BJ (cell line): Measurements from ENCODE around the gene PTGDR2. TPM values are rescaled to one million over a fixed set of nuclear protein-coding genes. Genes with fewer than 3 reads are reported as not detected.

ENCODE experiments used
- CTCF ChIA-PET: fragments of 350-600 bp; formaldehyde crosslinking; extraction: SDS; loops from one replicate; lab custom pipeline; 2021; ENCODE audit warnings: antibody characterized with exemption, inconsistent platforms; lab: Yijun Ruan, JAX
- POLR2A ChIA-PET: fragments of 300-600 bp; sonication (Branson Sonifier 250); formaldehyde crosslinking; extraction: SDS; loops from one replicate; lab custom pipeline; 2021; ENCODE audit warnings: antibody characterized with exemption; lab: Charles Lee
- DNase-seq: peaks from one replicate; pipeline ENCODE4 v3.0.0-alpha.2; 2011; ENCODE audit warnings: low read depth
- H3K27me3 ChIP-seq: 2 replicates; pipeline ENCODE4 v1.6.0; 2011; ENCODE audit warnings: low read length; ENCODE audit not compliant: control insufficient read depth, insufficient read depth
- H3K36me3 ChIP-seq: 2 replicates; pipeline ENCODE4 v1.5.1; 2011; ENCODE audit warnings: low read length; ENCODE audit not compliant: control insufficient read depth, insufficient read depth
- H3K4me3 ChIP-seq: 2 replicates; pipeline ENCODE4 v1.5.1; 2011; ENCODE audit warnings: low read depth, mild to moderate bottlenecking, control low read depth, low read length
- polyA plus RNA-seq: library from polyadenylated mRNA; depleted of rRNA; stranded (reverse); fragments of >200 nt; gene quantifications from 2 replicates; pipeline ENCODE4 v1.2.3, GENCODE V29; 2011
- TF ChIP-seq, protein P1 (sequence below): IDR thresholded peaks from 2 replicates; pipeline ENCODE4 v1.5.1; 2011; ENCODE audit warnings: low read depth, mild to moderate bottlenecking, control low read depth, inconsistent platforms, low read length, moderate library complexity; ENCODE audit not compliant: insufficient read depth

Gene PTGDR2
- polyA plus RNA-seq, 1 experiment, result 0.02 TPM

GRCh38 chr11:60852117-60852981, 3.4 kb downstream of the PTGDR2 start:
- Histone ChIP-seq H3K27me3 (peaks cover 1% of the 10 kb centered on the region; the same call in 1 of the 2 replicates), H3K4me3 (no peak overlapping the region), H3K36me3 (peaks cover 18% of the 10 kb centered on the region)
- TF ChIP-seq, protein P1, sequence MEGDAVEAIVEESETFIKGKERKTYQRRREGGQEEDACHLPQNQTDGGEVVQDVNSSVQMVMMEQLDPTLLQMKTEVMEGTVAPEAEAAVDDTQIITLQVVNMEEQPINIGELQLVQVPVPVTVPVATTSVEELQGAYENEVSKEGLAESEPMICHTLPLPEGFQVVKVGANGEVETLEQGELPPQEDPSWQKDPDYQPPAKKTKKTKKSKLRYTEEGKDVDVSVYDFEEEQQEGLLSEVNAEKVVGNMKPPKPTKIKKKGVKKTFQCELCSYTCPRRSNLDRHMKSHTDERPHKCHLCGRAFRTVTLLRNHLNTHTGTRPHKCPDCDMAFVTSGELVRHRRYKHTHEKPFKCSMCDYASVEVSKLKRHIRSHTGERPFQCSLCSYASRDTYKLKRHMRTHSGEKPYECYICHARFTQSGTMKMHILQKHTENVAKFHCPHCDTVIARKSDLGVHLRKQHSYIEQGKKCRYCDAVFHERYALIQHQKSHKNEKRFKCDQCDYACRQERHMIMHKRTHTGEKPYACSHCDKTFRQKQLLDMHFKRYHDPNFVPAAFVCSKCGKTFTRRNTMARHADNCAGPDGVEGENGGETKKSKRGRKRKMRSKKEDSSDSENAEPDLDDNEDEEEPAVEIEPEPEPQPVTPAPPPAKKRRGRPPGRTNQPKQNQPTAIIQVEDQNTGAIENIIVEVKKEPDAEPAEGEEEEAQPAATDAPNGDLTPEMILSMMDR, result no peak
- POLR2A ChIA-PET, result no interaction called here
- CTCF ChIA-PET, result interaction anchor here (1.2 to 2.3 kb wide), 3 partner anchors 15 to 35 kb away, joined by 3 to 7 read pairs (median 5); partner anchors contain the start of gene ZP1
- DNase-seq, result no peak

DNA sequence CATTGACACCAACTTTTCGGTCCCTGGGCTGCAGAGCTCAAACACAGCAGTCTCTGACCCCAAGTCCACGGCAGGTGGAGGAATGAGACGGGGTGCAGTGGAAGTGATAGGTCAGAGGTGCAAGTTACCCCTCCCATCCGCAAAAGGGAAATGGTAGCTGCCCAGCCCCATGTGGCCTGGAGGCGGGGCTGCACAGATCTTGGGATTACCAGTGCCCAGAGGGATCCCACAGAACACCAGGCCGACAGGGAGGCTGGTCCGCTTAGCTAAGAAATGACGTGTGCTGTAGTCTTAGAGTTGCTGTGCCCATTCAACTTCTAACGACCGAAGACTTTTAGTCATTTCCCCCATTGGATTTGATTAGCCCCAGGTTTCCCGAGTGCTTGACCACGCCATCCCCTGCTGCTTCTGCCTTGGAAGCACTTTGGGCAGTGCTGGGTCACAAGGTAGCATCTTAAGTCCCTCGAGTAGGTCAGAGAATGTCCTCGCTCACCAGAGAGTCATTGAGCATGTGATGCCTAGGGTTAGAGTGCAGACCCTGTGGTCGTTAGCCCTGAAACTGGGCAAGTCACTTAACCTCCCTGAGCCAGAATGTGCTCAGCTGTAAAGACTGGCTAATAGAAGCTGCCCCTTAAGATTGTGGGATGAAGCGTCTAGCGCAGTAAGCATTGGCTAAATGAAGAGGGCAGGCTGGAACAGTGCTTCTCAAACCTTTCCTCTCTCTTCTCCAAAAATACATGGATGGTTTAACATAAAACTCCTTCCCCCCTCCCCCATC, 4.2 kb downstream of the PTGDR2 start:
- peaks cover 1% of the 10 kb centered on the region; the same call in 1 of the 2 replicates for H3K27me3 ChIP-seq
- no peak for DNase-seq
- POLR2A ChIA-PET, result no interaction called here
- H3K36me3 ChIP-seq, result peaks cover 18% of the 10 kb centered on the region
- CTCF ChIA-PET, result interaction anchor here (0.7 to 2.3 kb wide), 4 partner anchors 16 to 36 kb away, joined by 3 to 7 read pairs (median 4); partner anchors contain the start of gene ZP1
- no peak overlapping the region for H3K4me3 ChIP-seq
- TF ChIP-seq, protein P1, result no peak

GRCh38 chr11:60849641-60850520, 5.9 kb downstream of the PTGDR2 start:
- Histone ChIP-seq H3K36me3 (peaks cover 18% of the 10 kb centered on the region), H3K4me3 (no peak overlapping the region), H3K27me3 (no peaks in the 10 kb centered on the region)
- no peak for DNase-seq
- POLR2A ChIA-PET, result no interaction called here
- TF ChIP-seq, protein P1, result no peak
- CTCF ChIA-PET, result interaction anchor here (0.7 to 2.3 kb wide), 3 partner anchors 19 to 38 kb away, joined by 3 to 7 read pairs (median 6); no protein-coding TSS in a partner anchor

GRCh38 chr11:60848714-60849151, 7.0 kb downstream of the PTGDR2 start:
- CTCF ChIA-PET, result interaction anchor here (0.7 to 2.3 kb wide), 2 partner anchors 18 to 39 kb away, joined by 3 to 6 read pairs; no protein-coding TSS in a partner anchor

More at GRCh38 chr11:60848714-60849151, 7.0 kb downstream of the PTGDR2 start:
- TF ChIP-seq, protein P1, result no peak
- Histone ChIP-seq H3K27me3 (no peaks in the 10 kb centered on the region), H3K4me3 (no peak overlapping the region), H3K36me3 (peaks cover 20% of the 10 kb centered on the region)
- POLR2A ChIA-PET, result no interaction called here
- no peak for DNase-seq
